Stomach (tissue), 9 donors: ENCODE measurements around the gene SCRT2. TPM values are rescaled to one million over a fixed set of nuclear protein-coding genes. Genes with fewer than 3 reads are reported as not detected.

Experiments
- DNase-seq, 2 donors: peaks; one replicate each; pipeline versions ENCODE4 v3.0.0 to v3.0.0-alpha.2; 2013 to 2019
- H3K27ac ChIP-seq, 5 donors: fragments of 200-600 bp in 4 of 5; sonication (generic) in 4 of 5; one replicate each; pipeline ENCODE4 v1.5.1; 2013 to 2019; ENCODE audit warnings: mild to moderate bottlenecking in 1 of 5, moderate library complexity in 1 of 5
- H3K27me3 ChIP-seq, 3 donors: fragments of 200-600 bp; sonication (generic); one replicate each; pipeline ENCODE4 v1.5.1; 2017 to 2019; ENCODE audit warnings: mixed run types in 1 of 3
- H3K36me3 ChIP-seq, 4 donors: fragments of 200-600 bp; sonication (generic); 1 replicate in 3 of 4; 2 replicates in 1 of 4; pipeline ENCODE4 v1.5.1; 2016 to 2019
- H3K4me1 ChIP-seq, 4 donors: fragments of 200-600 bp; sonication (generic); one replicate each; pipeline ENCODE4 v1.5.1; 2016 to 2019
- H3K4me3 ChIP-seq, 4 donors: fragments of 200-600 bp; sonication (generic) in 3 of 4; one replicate each; pipeline ENCODE4 v1.5.1; 2016 to 2019; ENCODE audit warnings: mild to moderate bottlenecking in 1 of 4
- H3K9me3 ChIP-seq, 4 donors: fragments of 200-600 bp; sonication (generic); one replicate each; pipeline ENCODE4 v1.5.1; 2016 to 2019
- CTCF ChIP-seq, 7 experiments: fragments of 450-650 bp in 4 of 7; fragments of 200-600 bp in 3 of 7; sonication (generic) in 3 of 7; IDR thresholded peaks; one replicate each; pipeline ENCODE4 v1.5.1; 2016 to 2019; ENCODE audit warnings: antibody characterized with exemption in 7 of 7, control low read depth in 2 of 7, mild to moderate bottlenecking in 1 of 7
- EP300 ChIP-seq: sonication (generic); formaldehyde crosslinking; IDR thresholded peaks from one replicate; pipeline ENCODE4 v1.6.1; 2017; ENCODE audit warnings: antibody characterized with exemption
- POLR2A ChIP-seq, 4 donors: fragments of 450-650 bp; IDR thresholded peaks; one replicate each; pipeline ENCODE4 v1.6.1; 2016; ENCODE audit warnings: antibody characterized with exemption in 4 of 4, control low read depth in 2 of 4, mild to moderate bottlenecking in 1 of 4, moderate library complexity in 1 of 4
- POLR2AphosphoS5 ChIP-seq, 3 donors: sonication (generic); formaldehyde crosslinking; IDR thresholded peaks; one replicate each; pipeline ENCODE4 v1.6.1; 2016; ENCODE audit warnings: antibody characterized with exemption in 3 of 3
- WGBS, 5 donors: extraction: QIAGEN DNeasy Blood & Tissue Kit in 3 of 5; methylation state at CpG; one replicate each; pipeline versions ENCODE4 v1.1.5 to v1.1.7; 2013 to 2018; 5-methylcytosine and 5-hydroxymethylcytosine counted together
- intact Hi-C: fragments of 100-400 bp; cut with DNase I; formaldehyde crosslinking; loops from one replicate; pipeline ENCODE4 v1.15.1; 2023; ENCODE audit warnings: low total_unique reads
- polyA plus RNA-seq, 3 donors: library from polyadenylated mRNA; stranded (reverse); fragments of 200-250 nt; gene quantifications; one replicate each; pipeline ENCODE4 v1.2.3, GENCODE V29; 2013
- total RNA-seq, 5 donors: library from RNA; depleted of rRNA; stranded (reverse); fragments of >200 nt; gene quantifications; one replicate each; pipeline versions ENCODE4 v1.1.0 to v1.2.3, GENCODE V29; 2014 to 2016
- donor health status: healthy with polysubstance abuse.
- donor health status: Bipolar disorder and iron deficiency.
- donor health status: healthy.

Gene SCRT2
- total and polyA plus RNA-seq, 8 donors = not detected

- H3K27ac ChIP-seq = no peak overlapping the region
- WGBS, 5 donors = 74 to 89% (median 75%) methylated on average over 1 of the region's 1 CpG
- no peak overlapping the region for H3K4me3 ChIP-seq
- peaks cover 0 to 8% (median 5%) of the 10 kb centered on the region in 4 donors for H3K4me1 ChIP-seq
- intact Hi-C loops = no loop called here
- H3K36me3 ChIP-seq = no peaks in the 10 kb centered on the region
- H3K27me3 ChIP-seq = peaks cover 0 to 51% (median 19%) of the 10 kb centered on the region in 3 donors
- DNase-seq = no peak
- no peaks in the 10 kb centered on the region for H3K9me3 ChIP-seq
- TF ChIP-seq EP300 (no peak), POLR2AphosphoS5 (IDR thresholded peaks at IDR 0.05) (no peak), POLR2A (IDR thresholded peaks at IDR 0.05) (no peak), CTCF (IDR thresholded peaks at IDR 0.05) (no peak)
Measured at GRCh38 chr20:638579-638978, 37.0 kb downstream of the SCRT2 start.

GRCh38 chr20:637559-637958, 38.0 kb downstream of the SCRT2 start:
- Histone ChIP-seq H3K4me1 (peaks cover 0 to 4% (median 3%) of the 10 kb centered on the region in 4 donors), H3K27me3 (peaks cover 0 to 47% (median 14%) of the 10 kb centered on the region in 3 donors), H3K4me3 (no peak overlapping the region), H3K27ac (no peak overlapping the region), H3K9me3 (no peaks in the 10 kb centered on the region), H3K36me3 (no peaks in the 10 kb centered on the region)
- intact Hi-C loops = no loop called here
- DNase-seq = no peak
- 60 to 78% (median 66%) methylated on average over 2 of the region's 2 CpGs for WGBS, 5 donors
- TF ChIP-seq CTCF (IDR thresholded peaks at IDR 0.05) (no peak), POLR2AphosphoS5 (IDR thresholded peaks at IDR 0.05) (no peak), EP300 (no peak), POLR2A (IDR thresholded peaks at IDR 0.05) (no peak)

- 45 to 56% (median 52%) methylated on average over 7 of the region's 7 CpGs for WGBS, 5 donors
- Histone ChIP-seq H3K4me3 (no peak overlapping the region), H3K4me1 (no peaks in the 10 kb centered on the region), H3K27ac (no peak overlapping the region), H3K27me3 (peaks cover 0 to 39% (median 10%) of the 10 kb centered on the region in 3 donors), H3K9me3 (no peaks in the 10 kb centered on the region), H3K36me3 (no peaks in the 10 kb centered on the region)
- intact Hi-C loops = no loop called here
- no peak for DNase-seq
- TF ChIP-seq POLR2AphosphoS5 (IDR thresholded peaks at IDR 0.05) = no peak
- no peak for TF ChIP-seq CTCF (IDR thresholded peaks at IDR 0.05)
- TF ChIP-seq POLR2A (IDR thresholded peaks at IDR 0.05) = no peak
- no peak for TF ChIP-seq EP300
Measured at GRCh38 chr20:635893-636338, 39.7 kb downstream of the SCRT2 start.

- intact Hi-C loops = no loop called here
- no peaks in the 10 kb centered on the region for H3K9me3 ChIP-seq
Measured at GRCh38 chr20:635028-635892, 40.3 kb downstream of the SCRT2 start.

More at GRCh38 chr20:635028-635892, 40.3 kb downstream of the SCRT2 start:
- DNase-seq = no peak
- H3K27ac ChIP-seq = no peak overlapping the region
- H3K36me3 ChIP-seq = no peaks in the 10 kb centered on the region
- no peak for TF ChIP-seq POLR2AphosphoS5 (IDR thresholded peaks at IDR 0.05)
- no peak for TF ChIP-seq POLR2A (IDR thresholded peaks at IDR 0.05)
- H3K4me3 ChIP-seq = no peak overlapping the region
- peaks cover 0 to 33% (median 10%) of the 10 kb centered on the region in 3 donors for H3K27me3 ChIP-seq
- H3K4me1 ChIP-seq = no peaks in the 10 kb centered on the region
- WGBS, 5 donors = 57 to 70% (median 66%) methylated on average over 7 to 9 of the region's 9 CpGs
